Mucosa of descending colon (tissue), 3 donors: ENCODE measurements around the gene ARHGAP10. TPM values are rescaled to one million over a fixed set of nuclear protein-coding genes. Genes with fewer than 3 reads are reported as not detected.

Experiments
- ATAC-seq: fragments of 200-7000 bp; cut with Tn5 transposase; one replicate; pipeline ENCODE4 v1.9.1; 2020; ENCODE audit warnings: mild to moderate bottlenecking, moderate library complexity
- DNase-seq, 3 donors: peaks; one replicate each; pipeline ENCODE4 v3.0.0-alpha.2; 2020
- H3K36me3 ChIP-seq: fragments of 200-600 bp; one replicate; pipeline ENCODE4 v1.8.0; 2021; ENCODE audit warnings: low read depth, mild to moderate bottlenecking
- H3K4me1 ChIP-seq: fragments of 200-600 bp; one replicate; pipeline ENCODE4 v1.8.0; 2021; ENCODE audit warnings: low read depth, mild to moderate bottlenecking
- H3K4me3 ChIP-seq: fragments of 200-600 bp; one replicate; pipeline ENCODE4 v1.8.0; 2021; ENCODE audit warnings: mild to moderate bottlenecking
- H3K9me3 ChIP-seq: fragments of 200-600 bp; one replicate; pipeline ENCODE4 v1.8.0; 2021; ENCODE audit warnings: mild to moderate bottlenecking
- intact Hi-C, 2 donors: fragments of 100-400 bp; cut with DNase I in 1 of 2; cut with micrococcal nuclease in 1 of 2; formaldehyde crosslinking; loops; one replicate each; pipeline versions ENCODE4 v1.11.0 to v1.11.1; 2022; cut with DNase I, micrococcal nuclease
- total RNA-seq, 3 donors: library from RNA; stranded (reverse); fragmentation: NEBNext Ultra II Directional in 2 of 3; extraction: Animal tissue kit (Norgen Biotek cat#: 25700) in 2 of 3; gene quantifications; one replicate each; pipeline versions ENCODE4 v1.2.1 to v1.2.4, GENCODE V29; 2021 to 2023
- TF ChIP-seq, protein P1 (sequence below): fragments of 200-600 bp; IDR thresholded peaks from one replicate; pipeline ENCODE4 v1.8.0; 2022; ENCODE audit warnings: antibody characterized with exemption, mild to moderate bottlenecking
- donor health status: DM: no; HTN: no; CAD: no; lungs with moderate emphysema.
- donor health status: DM: no; HTN: no; CAD: no.
- donor health status: DM: no; HTN: yes; CAD: no.

Gene ARHGAP10
- total RNA-seq, 3 donors from 2014 or later = 3.0 to 66.6 (median 8.1) TPM

- no peaks in the 10 kb centered on the region for H3K4me1 ChIP-seq
- no peaks in the 10 kb centered on the region for H3K36me3 ChIP-seq
- TF ChIP-seq, protein P1, sequence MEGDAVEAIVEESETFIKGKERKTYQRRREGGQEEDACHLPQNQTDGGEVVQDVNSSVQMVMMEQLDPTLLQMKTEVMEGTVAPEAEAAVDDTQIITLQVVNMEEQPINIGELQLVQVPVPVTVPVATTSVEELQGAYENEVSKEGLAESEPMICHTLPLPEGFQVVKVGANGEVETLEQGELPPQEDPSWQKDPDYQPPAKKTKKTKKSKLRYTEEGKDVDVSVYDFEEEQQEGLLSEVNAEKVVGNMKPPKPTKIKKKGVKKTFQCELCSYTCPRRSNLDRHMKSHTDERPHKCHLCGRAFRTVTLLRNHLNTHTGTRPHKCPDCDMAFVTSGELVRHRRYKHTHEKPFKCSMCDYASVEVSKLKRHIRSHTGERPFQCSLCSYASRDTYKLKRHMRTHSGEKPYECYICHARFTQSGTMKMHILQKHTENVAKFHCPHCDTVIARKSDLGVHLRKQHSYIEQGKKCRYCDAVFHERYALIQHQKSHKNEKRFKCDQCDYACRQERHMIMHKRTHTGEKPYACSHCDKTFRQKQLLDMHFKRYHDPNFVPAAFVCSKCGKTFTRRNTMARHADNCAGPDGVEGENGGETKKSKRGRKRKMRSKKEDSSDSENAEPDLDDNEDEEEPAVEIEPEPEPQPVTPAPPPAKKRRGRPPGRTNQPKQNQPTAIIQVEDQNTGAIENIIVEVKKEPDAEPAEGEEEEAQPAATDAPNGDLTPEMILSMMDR = no peak
- no peaks in the 10 kb centered on the region for H3K9me3 ChIP-seq
- no peak for DNase-seq
- no peak overlapping the region for H3K4me3 ChIP-seq
- intact Hi-C loops = no loop called here
- ATAC-seq = no peak
Observed at GRCh38 chr4:148027201-148027600, 295.3 kb downstream of the ARHGAP10 start.

GRCh38 chr4:148029781-148030180 lies 297.9 kb downstream of the ARHGAP10 start:
- H3K4me1 ChIP-seq = no peaks in the 10 kb centered on the region
- no peak overlapping the region for H3K4me3 ChIP-seq
- DNase-seq (no peak), ATAC-seq (no peak)
- no peaks in the 10 kb centered on the region for H3K36me3 ChIP-seq
- no peaks in the 10 kb centered on the region for H3K9me3 ChIP-seq
- TF ChIP-seq, protein P1 = no peak
- intact Hi-C loops = no loop called here

DNA sequence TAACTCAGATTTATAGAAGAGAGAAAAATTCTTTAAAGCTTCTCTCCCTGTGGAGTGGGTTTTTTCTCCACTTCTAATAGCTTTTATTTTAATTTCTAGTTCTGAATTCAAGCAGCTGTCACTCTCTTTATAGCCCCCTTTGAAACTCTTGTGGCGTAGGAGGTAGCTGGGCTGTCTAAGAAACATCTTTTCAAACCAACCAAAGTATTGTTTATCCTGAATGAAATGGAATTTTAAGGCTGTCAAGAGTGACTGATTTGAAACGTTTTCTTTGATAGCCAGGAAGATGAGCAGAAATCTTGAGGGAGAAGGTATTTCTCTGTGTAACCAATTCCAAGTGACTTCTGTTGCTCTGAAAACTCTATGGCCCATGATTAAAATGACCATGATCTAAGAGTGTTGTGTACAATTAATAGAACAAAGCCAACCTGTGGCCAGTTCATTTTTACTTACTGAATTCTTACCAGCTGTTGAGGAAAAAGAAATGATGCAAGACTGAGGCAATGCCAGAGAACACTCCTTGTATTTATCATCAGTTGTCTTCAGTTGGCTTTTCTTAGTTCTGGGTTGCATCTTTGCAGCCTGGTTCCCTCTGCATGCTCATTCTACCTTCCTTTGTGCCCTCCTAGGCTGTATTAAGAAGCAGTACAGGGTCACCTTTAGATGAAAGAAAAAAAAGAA lies 298.4 kb downstream of the ARHGAP10 start:
- no peak for DNase-seq
- intact Hi-C loops = no loop called here
- Histone ChIP-seq H3K36me3 (no peaks in the 10 kb centered on the region), H3K9me3 (no peaks in the 10 kb centered on the region), H3K4me3 (no peak overlapping the region), H3K4me1 (no peaks in the 10 kb centered on the region)
- TF ChIP-seq, protein P1 = no peak
- ATAC-seq = no peak

GRCh38 chr4:148034813-148035212 lies 302.9 kb downstream of the ARHGAP10 start:
- Histone ChIP-seq H3K9me3 (no peaks in the 10 kb centered on the region), H3K4me1 (no peaks in the 10 kb centered on the region), H3K4me3 (no peak overlapping the region), H3K36me3 (no peaks in the 10 kb centered on the region)
- no peak for DNase-seq
- TF ChIP-seq, protein P1 = no peak
- intact Hi-C loops = no loop called here
- ATAC-seq = peak; percentile 59

- Histone ChIP-seq H3K9me3 (no peaks in the 10 kb centered on the region), H3K36me3 (no peaks in the 10 kb centered on the region), H3K4me1 (peaks cover 10% of the 10 kb centered on the region), H3K4me3 (no peak overlapping the region)
- DNase-seq (peak in 1 of 3 donors; percentile 32), ATAC-seq (peak; percentile 92)
- intact Hi-C loops = no loop called here
- TF ChIP-seq, protein P1 = no peak
Observed at GRCh38 chr4:148041606-148042329, 309.9 kb downstream of the ARHGAP10 start.
